ENCODE measurements around the gene FGF11. TPM values are rescaled to one million over a fixed set of nuclear protein-coding genes. Genes with fewer than 3 reads are reported as not detected.

FGF11 gene
- total and polyA plus RNA-seq, 2 of the 4 experiments (the other 2 are of a cell fraction): 0.18 to 1.1 TPM

GRCh38 chr17:7429722-7430121 lies 9.6 kb upstream of the FGF11 start:
- no peak overlapping the region for H3K18ac ChIP-seq (ENCODE audit: low read depth, low read length)
- no peak overlapping the region for H2AK5ac ChIP-seq (ENCODE audit: low read depth, low read length)
- H2BK5ac ChIP-seq (ENCODE audit: low read depth, low read length, poor library complexity, severe bottlenecking): no peak overlapping the region
- no peaks in the 10 kb centered on the region for H3K36me3 ChIP-seq (ENCODE audit: control insufficient read depth, insufficient read depth, low read length)
- no peak overlapping the region for H4K91ac ChIP-seq (ENCODE audit: insufficient read depth, low read depth, low read length)
- CTCF ChIA-PET: no interaction called here
- H3K14ac ChIP-seq (replicated peaks; ENCODE audit: low read depth, low read length): no peak overlapping the region
- H2BK20ac ChIP-seq (ENCODE audit: low read depth, low read length): no peak overlapping the region
- dilution Hi-C loops (cut with HindIII; ENCODE audit: low sequenced_read_pairs, unreplicated experiment) (no loop called here), intact Hi-C loops (cut with micrococcal nuclease) (no loop called here), in situ Hi-C loops (cut with MboI; ENCODE audit: low sequenced_read_pairs) (no loop called here)
- POLR2A ChIA-PET (ENCODE audit: unreplicated experiment): no interaction called here
- no peak overlapping the region for H4K8ac ChIP-seq (ENCODE audit: low read depth in 2 of 2, low read length in 2 of 2)
- H3K4me2 ChIP-seq (ENCODE audit: low read depth, low read length): no peak overlapping the region
- no peak overlapping the region for H3K4me3 ChIP-seq (ENCODE audit: insufficient read depth, low read depth, low read length)
- DNase-seq (no peak), ATAC-seq (ENCODE audit: low read depth) (no peak)
- H3K79me1 ChIP-seq (ENCODE audit: low read depth in 1 of 2, low read length in 2 of 2): no peaks in the 10 kb centered on the region
- H3K27me3 ChIP-seq (ENCODE audit: control insufficient read depth, insufficient read depth, low read length): peaks cover 2% of the 10 kb centered on the region; the same call in 1 of the 2 replicates
- H2AK9ac ChIP-seq (replicated peaks; ENCODE audit: low read depth, low read length, poor library complexity): no peak overlapping the region
- no TSS peak for BruUV-seq (replicated peaks)
- no peak overlapping the region for H4K5ac ChIP-seq (ENCODE audit: low read depth, low read length)
- H3K27ac ChIP-seq (ENCODE audit: insufficient read depth, low read length): no peak overlapping the region
- no peak overlapping the region for H3K4ac ChIP-seq (ENCODE audit: low read depth, low read length)
- no peak for TF ChIP-seq NFE2L2 (IDR thresholded peaks at IDR 0.05; ENCODE audit: low read depth, low read length)
- no peaks in the 10 kb centered on the region for H3K9me1 ChIP-seq (ENCODE audit: insufficient read depth, low read length)
- H2BK120ac ChIP-seq (ENCODE audit: low read depth, low read length): no peak overlapping the region
- H3K56ac ChIP-seq (ENCODE audit: extremely low read depth, insufficient read depth, low read length): no peak overlapping the region
- 89% methylated on average over 3 of the region's 10 CpGs; no CpG with 5 or more reads in 1 of the 2 experiments for WGBS, 2 experiments (ENCODE audit: extremely low coverage in 2 of 2, insufficient read length in 1 of 2)
- H3K9me3 ChIP-seq (ENCODE audit: control insufficient read depth, insufficient read depth, low read length): no peaks in the 10 kb centered on the region
- no peak overlapping the region for H2BK15ac ChIP-seq (ENCODE audit: low read depth, low read length)
- H3K23ac ChIP-seq (ENCODE audit: low read depth, low read length): no peak overlapping the region
- H3K4me1 ChIP-seq (ENCODE audit: control insufficient read depth, insufficient read depth, low read length): no peaks in the 10 kb centered on the region
- H3K9ac ChIP-seq (ENCODE audit: low read depth, low read length): no peak overlapping the region
- H2AFZ ChIP-seq (replicated peaks; ENCODE audit: low read length, poor library complexity): no peak overlapping the region
- H4K20me1 ChIP-seq (ENCODE audit: insufficient read depth, low read length): no peaks in the 10 kb centered on the region
